Measurements from ENCODE around the gene LRRFIP2.

- TF ChIP-seq CTCF (IDR thresholded peaks at IDR 0.05): no peak
- no peak for TF ChIP-seq POLR2A (IDR thresholded peaks at IDR 0.05)
These were observed 87.5 kb downstream of the LRRFIP2 start for GRCh38 chr3:37086918-37087317.
